OCI-M2 (cell line): ENCODE results near the gene PIP5K1C.

Experiments
- DNase-seq: peaks from one replicate; lab custom pipeline; 2025; ENCODE audit not compliant: unreplicated experiment; lab: John Stamatoyannopoulos, UW

The PIP5K1C gene

DNA sequence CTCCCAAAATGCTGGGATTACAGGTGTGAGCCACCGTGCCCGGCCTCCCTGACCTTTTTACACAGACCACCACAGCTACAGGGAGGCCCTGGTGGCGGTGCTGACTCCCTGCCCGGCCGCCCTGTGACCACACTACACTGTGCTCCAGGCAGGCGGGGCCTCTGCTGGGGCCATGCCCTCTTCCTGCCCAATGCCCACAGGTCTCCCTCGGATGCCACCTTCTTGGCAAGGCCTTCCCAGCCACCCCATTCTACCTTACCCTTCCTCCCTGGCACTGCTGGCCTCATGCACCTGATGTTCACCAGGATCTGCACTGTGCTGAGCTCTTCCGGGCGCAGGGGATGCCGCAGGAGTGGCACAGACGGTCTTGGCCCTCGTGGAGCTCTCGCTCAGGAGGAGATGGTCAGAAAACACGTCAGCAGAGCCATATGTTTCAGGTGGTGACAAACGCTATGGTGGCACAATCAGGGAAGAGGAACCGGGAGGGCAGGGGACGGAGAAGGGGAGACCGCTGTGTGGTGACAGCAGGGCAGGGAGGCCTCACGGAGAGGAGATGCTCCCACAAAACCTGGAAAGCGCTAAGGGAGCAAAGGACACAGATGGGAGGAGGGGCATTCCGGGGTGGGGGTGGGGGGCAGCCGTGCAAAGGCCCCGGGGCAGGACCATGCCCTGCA is 4.1 kb downstream of the PIP5K1C start:
- no peak for DNase-seq

DNA sequence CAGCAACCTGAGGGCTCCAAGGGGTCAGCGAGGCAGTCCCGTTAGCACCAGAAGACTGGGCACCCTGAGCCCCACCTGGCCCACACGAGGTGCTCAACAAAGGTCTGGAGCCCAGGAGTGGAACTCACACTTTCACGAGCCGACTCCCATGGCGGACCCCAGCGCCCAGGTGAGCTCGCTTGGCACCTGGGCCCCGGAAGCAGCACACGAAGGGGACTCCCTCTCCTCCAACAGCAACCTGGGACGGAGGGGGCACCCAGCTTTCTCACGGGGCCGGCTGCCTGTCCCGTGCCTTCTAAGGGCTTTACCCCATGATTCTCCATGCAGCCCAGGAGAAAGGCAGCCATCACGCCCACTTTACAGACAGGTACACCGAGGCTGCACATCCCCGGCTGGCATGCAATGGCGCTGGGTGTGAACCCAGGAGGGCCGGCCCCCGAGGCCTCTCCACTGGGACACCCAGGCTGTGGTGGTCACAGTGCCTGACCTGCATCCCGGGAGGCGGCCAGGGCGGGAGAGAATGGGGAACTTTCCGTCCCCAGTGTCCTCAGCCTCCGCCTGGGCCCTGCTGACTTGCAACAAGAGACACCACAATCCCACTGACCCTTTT is 5.0 kb downstream of the PIP5K1C start:
- no peak for DNase-seq

DNA sequence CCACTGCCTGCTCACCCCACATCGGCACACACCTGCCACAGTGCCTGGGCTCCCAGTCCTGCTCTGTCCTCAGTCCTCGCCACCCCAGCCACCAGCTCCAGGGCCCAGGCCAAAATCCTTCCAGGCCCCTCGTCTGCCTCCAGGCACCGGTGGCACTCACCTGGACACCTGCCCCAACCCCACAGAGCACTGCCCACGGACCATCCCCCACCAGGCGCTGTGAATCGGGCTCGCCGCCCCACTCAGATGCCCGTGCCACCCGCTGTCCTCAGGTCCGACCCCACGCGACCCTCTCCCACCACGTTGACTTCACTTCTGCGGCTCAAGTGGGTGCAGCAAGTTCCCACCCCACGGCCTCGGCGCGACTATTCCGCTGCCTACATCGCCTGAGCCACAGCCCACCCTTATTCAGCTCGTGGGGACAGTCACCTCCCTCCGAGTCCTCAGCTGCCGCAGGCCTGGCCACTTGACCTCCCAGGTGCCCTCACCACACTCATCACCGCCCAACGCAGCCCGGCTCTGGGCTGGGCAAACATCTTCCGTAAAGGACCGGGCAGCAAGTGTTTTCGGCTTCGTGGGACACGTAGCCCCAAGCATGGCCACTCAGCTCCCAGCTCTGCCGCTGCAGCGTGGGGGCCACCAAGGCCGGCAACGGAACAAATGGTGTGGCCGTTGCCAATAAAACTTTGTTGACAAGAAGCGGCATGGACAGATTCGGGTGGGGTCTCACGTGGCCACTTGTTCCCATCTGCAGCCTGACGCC is 5.7 kb downstream of the PIP5K1C start:
- DNase-seq = no peak

DNA sequence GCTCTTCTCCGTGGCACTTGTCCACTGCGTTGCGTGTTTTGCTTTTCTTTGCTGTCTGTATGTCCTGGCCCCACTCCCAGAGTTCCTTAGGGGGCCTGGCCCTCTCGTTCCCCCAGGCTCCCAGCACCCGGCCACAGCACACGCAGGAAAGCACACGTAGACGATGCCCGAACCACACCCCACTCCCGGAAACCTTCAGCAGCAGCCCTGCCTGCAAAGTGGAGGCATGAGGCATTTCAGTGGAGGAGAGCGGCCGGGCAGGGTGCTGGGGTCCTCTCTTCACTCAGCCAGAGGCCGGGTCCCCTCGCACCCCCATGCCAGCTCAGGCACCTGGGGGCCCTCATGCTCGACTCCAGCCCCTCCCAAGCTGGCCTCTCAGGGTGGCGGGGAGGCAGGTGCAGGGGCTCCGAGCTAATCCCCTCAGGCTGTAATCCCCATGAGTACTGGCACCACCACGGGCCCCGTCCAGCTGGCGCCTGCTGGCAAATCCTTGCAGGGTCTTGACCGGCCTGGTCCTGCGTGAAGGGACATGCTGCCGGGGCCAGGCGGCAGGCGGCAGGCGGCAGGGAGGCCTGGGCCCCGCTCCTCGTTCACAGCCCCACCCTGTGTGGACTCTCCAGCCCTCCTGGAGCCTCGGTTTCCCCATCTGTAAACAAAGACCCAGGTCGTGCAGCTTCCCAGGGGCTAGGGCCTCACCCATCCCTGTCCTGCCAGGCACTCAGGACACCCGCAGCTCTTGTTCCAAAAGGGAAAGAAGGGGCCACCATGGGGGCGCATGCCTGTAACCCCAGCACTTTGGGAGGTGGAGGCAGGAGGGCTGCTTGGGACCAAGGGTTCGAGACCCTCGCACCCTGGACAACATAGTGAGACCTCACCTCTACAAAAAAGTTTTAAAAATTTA is 7.0 kb downstream of the PIP5K1C start:
- no peak for DNase-seq

DNA sequence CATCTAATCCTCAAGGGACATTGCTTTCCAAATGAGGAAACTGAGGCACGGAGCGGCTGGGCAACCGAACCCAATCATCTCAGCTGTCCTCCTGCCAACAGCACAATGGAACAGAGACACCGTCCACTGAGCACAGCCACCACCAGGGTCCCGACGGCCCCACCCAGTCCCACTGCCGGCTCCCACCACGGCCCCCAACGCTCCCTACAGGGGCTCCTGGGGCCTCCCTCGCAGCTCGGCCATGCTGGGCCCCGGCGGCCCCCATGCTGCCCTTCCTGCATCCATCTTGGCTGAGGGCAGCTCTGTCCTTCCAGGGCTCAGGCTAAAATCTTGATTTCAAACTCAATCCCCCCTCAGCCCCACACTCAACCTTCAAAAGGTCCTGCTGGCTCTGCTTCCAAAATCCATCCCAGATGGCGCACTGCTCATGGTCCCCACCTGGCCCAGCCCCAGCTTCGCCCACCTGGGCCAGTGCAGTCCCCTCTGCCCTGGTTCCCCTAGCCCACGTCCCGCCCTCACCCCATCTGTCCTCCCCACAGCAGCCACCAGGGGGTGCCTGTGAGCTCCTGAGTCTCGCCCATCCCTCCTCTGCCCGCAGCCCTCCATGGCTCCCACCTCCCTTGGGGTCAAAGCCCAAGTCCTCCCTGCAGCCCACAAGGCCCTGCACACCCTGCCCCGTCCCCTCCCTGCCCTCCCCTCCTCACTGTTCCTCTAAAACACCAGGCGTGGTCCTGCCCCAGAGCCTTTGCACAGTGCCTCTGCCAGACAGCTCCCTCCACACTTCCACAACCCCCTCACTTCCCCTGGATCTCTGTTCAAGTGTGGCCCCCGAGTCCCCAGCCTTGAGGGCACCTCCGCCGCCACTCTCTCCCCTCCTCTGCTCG is 7.9 kb downstream of the PIP5K1C start:
- DNase-seq = no peak

DNA sequence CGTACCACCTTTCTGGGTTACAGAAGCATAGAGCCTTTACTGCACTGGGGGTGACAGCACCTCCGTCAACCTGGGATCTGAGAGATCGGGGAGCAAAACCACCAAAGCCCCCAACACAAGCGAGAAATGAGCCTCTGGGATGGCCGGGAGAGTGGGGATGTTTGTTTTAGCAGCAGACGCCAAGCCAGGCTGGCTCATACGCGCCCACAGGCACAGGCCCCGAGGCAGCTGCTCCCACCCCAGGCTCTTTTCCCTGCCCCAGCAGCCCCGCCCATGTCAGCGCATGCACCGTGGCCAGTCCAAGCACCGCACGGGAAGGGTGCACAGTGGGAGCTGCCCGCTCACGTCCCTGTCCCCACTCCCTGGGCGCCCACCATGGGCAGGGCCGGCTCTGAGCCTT is 8.5 kb downstream of the PIP5K1C start:
- DNase-seq = no peak

DNA sequence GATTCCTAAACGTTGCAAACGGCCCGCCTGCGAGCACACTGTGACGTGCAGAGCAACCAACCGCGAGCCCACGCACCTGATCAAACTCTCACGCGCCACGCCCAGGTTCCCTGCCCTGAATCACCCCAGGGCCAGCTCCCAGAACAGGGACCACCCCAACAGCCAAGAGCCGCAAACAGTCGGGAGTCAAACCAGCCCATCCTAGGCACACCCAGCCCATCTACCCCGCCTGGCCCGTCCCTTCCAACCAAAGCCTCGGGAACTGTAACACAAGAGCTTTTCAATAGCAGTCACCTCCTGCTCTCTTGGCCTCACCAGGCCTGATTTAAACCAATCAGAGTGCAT is 8.9 kb downstream of the PIP5K1C start:
- no peak for DNase-seq

DNA sequence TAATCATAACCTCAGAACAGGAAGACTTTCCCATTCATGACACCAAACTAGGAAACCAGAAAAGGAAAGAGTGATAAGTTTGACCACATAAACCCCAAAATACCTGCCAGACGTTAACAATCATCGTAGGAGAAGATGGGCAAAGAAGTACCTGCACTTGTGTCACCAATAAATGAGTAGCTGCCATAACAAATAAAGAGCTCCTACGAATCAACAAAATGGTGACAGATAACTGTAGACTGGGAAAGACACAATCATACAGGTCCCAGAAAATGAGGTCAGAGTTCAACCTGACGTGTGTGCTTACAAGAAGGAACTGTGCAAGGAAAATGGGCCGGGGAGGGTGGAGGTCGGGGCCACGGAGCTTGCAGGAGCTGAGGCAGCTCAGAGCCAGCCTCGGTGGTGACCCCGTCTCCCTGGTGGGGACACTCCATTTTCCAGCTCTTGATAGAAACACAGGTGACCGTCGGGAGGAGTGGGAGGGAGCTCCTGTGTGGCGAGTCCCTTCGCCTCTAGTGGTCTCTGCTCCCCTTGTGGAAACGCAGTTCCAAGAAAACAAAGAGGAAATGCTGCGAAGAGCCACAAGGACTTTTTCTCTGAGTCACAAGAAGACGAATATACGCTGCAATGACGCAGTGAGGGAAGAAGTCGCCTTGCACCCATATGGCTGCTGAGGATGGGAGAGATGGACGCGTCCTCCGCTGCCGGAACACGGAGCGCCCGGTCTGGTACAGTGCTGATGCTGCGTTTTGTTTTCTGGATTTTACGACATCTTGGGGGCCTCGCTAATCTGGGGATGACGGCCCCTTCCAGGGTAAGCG is 9.5 kb downstream of the PIP5K1C start:
- DNase-seq = no peak

DNA sequence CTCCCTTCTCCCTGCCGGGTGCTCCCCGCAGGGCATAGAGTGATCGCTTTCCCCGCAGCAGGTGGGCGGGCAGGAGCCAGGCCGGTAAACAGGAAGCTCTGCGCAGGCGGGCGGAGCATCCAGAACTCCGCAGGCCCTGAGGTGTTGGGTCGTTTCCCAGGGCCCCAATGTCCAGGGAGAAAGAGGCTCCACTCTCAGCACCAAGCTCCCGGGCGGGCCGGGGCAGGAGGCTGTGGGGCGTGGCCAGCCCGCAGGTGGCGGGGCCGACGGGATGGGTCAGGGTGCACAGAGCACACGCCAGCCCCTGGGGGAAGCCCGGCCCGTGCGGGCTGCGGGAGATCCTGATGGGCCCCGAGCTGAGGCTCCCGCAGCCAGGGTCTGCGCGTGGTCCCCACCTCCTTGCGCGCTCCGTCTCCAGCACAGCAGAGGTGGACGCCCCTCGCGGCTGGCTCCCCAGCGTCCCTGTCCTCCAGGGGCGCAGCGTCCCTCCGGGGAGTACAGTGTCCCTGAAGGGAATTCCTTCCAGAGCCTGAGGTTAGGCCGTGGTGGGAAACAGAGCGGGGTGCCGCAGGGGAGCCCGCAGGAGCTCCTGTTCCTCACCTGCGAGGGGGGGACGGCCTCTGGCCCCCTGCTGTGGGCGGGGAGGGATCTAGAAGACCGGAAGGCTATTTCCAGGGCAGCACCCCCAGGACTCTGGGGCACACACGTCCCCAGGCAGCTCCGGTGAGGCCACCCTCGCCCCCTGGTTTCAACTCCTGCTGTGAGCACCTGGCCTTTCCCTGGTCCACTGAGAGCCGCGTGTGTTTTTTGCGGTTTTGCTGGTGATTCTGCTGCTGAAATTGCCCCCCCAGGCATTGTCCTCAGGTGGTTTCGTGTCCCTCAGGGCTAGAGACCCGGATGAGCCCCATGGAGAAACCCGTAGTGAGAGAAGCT is 12.2 kb downstream of the PIP5K1C start:
- DNase-seq = no peak

DNA sequence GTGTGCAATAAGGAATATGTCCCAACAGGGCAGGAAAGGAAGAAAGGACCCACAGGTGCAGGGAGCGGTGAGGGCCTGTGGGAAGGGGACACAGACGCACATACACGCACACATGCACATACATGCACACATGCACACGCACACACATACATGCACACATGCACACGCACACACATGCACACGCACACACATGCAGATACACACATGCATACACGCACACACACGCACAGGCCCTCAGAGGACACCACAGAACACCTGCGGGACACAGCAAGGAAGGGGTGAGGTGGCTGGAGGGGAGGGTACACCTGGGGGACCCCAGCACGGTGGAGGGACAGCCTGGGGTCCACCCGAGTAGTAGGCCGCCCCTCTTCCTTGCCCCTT is 12.9 kb downstream of the PIP5K1C start:
- no peak for DNase-seq

DNA sequence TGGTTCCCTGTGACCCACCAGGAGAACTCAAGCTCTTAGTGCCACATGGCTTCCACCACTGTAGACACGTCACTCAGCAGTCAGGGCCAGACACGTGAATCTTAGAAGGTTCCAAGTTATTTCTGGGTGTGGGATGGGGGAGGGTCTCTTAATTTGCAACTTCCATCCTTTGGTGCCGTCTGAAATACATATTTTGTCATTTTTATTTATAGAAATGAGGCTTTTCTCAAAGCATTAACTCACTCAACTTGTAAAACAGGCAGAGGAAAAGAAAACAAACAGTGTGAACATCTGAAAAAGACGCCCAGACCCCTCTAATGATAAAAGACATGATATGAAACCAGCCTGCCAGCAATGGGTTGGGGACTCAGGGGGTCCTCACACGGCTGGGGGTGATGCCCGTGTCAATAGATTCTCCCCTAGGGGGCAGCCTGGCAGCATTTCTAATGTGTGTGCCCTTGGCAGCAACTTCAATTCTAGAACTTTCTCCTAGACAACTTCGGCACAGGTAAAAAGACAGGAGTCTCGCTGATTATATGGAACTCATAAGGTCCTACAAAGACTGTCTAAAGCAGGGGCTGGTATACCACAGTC is 15.4 kb downstream of the PIP5K1C start:
- DNase-seq = no peak

DNA sequence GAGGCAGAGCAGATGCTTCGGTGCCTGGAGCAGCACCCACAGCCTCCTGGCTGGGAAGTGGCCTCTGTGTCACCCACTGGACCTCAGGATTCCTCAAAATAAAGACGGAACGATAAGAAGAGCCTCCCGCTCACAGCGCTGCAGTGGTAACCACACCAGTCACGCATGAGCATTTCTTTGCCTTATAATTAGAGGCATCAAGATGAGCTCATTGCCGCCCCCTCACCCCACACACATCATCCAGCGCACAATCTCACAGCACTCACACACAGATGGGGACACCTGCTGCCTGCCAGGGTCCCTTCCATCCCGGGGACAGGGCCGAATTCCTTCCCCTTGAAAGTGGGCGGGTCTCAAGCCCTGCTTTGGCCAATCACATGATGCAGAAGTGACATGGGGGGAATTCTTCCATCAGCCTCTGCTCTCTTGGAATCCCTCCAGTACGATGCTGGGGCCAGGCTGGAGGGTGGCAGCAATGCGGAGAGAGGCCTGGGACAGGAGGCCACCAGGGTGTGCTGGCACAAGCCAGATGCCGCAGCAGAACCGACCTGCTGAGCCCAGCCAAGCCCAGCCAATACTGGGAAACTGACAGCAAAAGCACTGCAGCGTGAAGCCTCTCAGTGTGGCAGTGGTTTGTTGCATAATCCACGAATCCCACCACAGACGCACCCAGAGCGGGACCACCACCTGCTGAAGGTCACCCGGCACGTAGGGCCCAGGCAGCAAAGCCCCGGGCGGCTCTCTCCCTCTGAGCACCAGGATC is 16.0 kb downstream of the PIP5K1C start:
- no peak for DNase-seq

DNA sequence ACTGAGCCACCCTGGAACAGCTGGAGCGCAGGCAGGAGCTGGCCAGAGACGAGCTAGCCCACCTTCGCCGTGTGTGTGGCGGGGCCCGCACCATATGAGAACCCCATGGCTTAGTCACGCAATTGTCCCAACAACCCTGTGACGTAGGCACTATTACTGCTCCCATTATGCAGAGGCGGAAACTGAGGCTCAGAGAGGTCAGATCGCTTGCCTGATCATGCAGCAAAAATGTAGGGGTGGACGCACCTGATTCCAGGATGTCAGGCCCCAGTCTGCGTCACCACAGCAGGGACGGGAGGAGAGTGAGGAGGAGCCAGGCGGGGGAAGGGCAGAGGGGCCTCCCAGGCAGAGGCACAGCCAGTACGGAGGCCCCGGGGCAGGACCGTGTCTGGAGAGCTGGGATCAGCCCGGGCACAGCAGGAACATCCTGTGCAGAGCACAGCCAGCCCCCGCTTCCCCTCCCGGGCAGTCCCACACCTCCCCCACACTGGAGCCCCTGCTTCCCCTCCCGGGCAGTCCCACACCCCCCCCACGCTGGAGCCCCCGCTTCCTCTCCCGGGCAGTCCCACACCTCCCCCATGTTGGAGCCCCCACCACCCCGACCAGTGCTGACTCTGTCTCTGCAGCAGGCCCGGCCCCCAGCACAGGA is 16.7 kb downstream of the PIP5K1C start:
- DNase-seq = no peak

DNA sequence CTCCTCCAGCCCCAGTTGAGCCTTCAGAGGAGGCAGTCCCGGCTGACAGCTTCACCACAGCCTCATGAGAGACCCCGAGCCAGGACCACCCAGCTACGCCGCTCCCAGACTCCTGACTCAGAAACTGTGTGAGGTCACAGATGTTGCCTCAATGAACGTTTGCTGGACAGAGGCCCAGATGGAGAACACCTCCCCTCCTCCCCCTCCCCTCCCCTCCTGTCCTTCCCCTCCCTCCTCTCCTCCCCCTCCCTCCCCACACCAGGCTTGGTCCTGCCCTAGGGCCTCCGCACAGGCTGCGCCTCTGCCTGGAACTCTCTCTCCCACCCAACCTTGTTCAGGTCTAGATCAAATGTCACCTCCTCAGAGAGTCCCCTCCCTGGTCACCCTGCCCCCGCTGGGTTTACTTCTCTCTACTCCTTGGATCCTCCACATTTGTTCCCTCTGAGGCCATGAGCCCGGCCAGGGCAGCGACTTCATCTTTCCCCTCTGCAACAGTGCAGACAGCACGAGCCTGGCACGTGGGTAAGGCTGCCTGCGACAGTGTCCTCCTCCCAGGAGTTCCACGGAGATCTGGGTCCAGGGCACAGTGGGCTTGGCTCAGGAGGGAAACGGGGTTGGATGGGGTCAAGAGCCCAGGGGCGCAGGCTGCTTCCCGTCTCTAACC is 17.4 kb downstream of the PIP5K1C start:
- DNase-seq = no peak

DNA sequence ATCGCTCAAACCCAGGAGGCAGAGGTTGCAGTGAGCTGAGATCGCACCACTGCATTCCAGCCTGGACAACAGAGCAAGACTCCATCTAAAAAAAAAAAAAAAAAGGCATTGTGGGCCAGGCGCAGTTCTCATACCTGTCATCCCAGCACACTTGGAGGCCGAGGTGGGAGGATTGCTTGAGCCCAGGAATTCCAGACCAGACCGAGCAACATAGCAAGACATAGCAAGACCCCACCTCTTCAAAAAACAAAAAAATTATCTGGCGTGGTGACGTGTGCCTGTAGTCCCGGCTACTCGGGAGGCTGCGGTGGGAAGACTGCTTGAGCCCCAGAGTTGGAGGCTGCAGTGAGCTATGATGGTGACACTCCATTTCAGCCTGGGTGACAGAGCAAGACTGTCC is 18.0 kb downstream of the PIP5K1C start:
- no peak for DNase-seq

DNA sequence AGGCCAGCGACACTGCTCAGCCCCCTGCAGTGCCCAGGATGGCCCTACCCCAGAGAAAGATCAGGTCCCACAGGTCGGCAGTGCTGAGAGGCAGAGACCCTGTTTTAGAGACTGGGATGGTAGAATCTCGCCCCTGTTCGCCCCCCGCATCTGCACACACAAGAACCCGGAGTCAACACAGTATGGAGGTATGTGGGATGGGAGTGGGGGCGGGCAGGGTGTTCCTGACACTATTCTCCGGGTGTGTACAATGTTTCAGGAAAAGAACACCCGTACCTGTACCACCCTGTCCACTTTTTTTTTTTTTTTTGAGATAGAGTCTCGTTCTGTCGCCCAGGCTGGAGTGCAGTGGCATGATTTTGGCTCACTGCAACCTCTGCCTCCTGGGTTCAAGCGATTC is 19.3 kb downstream of the PIP5K1C start:
- DNase-seq = no peak
